Coronary artery (tissue), 2 donors: Measurements from ENCODE around the gene CBLB.
"Not testable (repeated sequence)": the region's sequence is repeated elsewhere in the genome, so short reads cannot be mapped to it uniquely, and the experiment has no call there.

Source experiments
- DNase-seq: peaks from one replicate; pipeline ENCODE4 v3.0.0-alpha.2; 2017; ENCODE audit warnings: low spot score
- H3K27ac ChIP-seq, 2 donors: fragments of 200-600 bp; sonication (generic); one replicate each; pipeline ENCODE4 v1.5.1; 2016 to 2019
- H3K4me3 ChIP-seq: fragments of 200-600 bp; sonication (generic); 2 replicates; pipeline ENCODE4 v1.5.1; 2016; ENCODE audit warnings: mild to moderate bottlenecking, moderate library complexity
- CTCF ChIP-seq: fragments of 200-600 bp; sonication (generic); IDR thresholded peaks from one replicate; pipeline ENCODE4 v1.5.1; 2019; ENCODE audit warnings: antibody characterized with exemption

Gene CBLB

GRCh38 chr3:105763659-105764036, 105.2 kb downstream of the CBLB start:
- no peak for TF ChIP-seq CTCF
- H3K27ac ChIP-seq = no peak overlapping the region

GRCh38 chr3:105762749-105763658, 105.8 kb downstream of the CBLB start:
- H3K27ac ChIP-seq = no peak overlapping the region
- no peak for TF ChIP-seq CTCF
- H3K4me3 ChIP-seq = no peak overlapping the region
- no peak for DNase-seq

More at GRCh38 chr3:105763659-105764036, 105.2 kb downstream of the CBLB start:
- DNase-seq = no peak
- H3K4me3 ChIP-seq = no peak overlapping the region

- not testable (repeated sequence) for H3K4me3 ChIP-seq, DNase-seq, H3K27ac ChIP-seq
Observed at GRCh38 chr3:105762214-105762613, 106.6 kb downstream of the CBLB start.

- TF ChIP-seq CTCF = no peak
- no peak overlapping the region for H3K27ac ChIP-seq
- DNase-seq = no peak
- no peak overlapping the region for H3K4me3 ChIP-seq
Observed at GRCh38 chr3:105759442-105760078, 109.3 kb downstream of the CBLB start.

- TF ChIP-seq CTCF = no peak
- Histone ChIP-seq H3K27ac (no peak overlapping the region), H3K4me3 (no peak overlapping the region)
- no peak for DNase-seq
Observed at GRCh38 chr3:105758451-105758850, 110.4 kb downstream of the CBLB start.

- no peak overlapping the region for H3K4me3 ChIP-seq
- no peak for DNase-seq
- H3K27ac ChIP-seq = no peak overlapping the region
- TF ChIP-seq CTCF = no peak
Observed at GRCh38 chr3:105755121-105755886, 113.5 kb downstream of the CBLB start.

GRCh38 chr3:105752791-105753415, 115.9 kb downstream of the CBLB start:
- no peak for DNase-seq
- TF ChIP-seq CTCF = no peak
- Histone ChIP-seq H3K4me3 (no peak overlapping the region), H3K27ac (no peak overlapping the region)
